Measurements from ENCODE around the gene SLAMF1.
"Not testable (repeated sequence)": the region's sequence is repeated elsewhere in the genome, so short reads cannot be mapped to it uniquely, and the experiment has no call there.

SLAMF1 gene

GRCh38 chr1:160665330-160666078 is 18.7 kb upstream of the SLAMF1 start:
- DNase-seq (ENCODE audit: low read depth in 2 of 2) = no peak

GRCh38 chr1:160664573-160665051 is 17.8 kb upstream of the SLAMF1 start:
- no peak for DNase-seq (ENCODE audit: low read depth in 2 of 2)

- DNase-seq (ENCODE audit: low read depth in 2 of 2) = no peak
These were observed 16.1 kb upstream of the SLAMF1 start for GRCh38 chr1:160662910-160663309.

GRCh38 chr1:160659566-160659965 is 12.7 kb upstream of the SLAMF1 start:
- no peak for DNase-seq (ENCODE audit: low read depth in 2 of 2)

DNA sequence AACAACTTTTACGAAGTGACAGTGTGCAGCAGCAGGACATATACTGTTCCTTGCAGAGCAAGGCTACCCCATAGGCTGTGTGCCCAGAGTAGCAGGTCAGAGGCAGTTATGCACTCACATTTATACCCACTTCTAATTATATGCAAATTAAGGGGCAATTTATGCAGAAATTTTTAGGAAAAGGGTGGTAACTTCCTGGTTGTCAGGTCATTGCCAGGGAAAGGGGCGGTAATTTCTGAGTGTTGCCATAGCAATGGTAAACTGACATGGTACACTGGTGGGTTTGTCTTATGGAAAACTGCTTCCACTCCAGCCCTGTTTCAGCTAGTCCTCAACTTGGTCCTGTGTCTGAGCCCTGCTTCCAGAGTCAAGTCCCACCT is 12.0 kb upstream of the SLAMF1 start:
- no peak for DNase-seq (ENCODE audit: low read depth in 2 of 2)

GRCh38 chr1:160658162-160658813 is 11.4 kb upstream of the SLAMF1 start:
- no peak for DNase-seq (ENCODE audit: low read depth in 2 of 2)

GRCh38 chr1:160657250-160657781 is 10.5 kb upstream of the SLAMF1 start:
- no peak for DNase-seq (ENCODE audit: low read depth in 2 of 2)

DNA sequence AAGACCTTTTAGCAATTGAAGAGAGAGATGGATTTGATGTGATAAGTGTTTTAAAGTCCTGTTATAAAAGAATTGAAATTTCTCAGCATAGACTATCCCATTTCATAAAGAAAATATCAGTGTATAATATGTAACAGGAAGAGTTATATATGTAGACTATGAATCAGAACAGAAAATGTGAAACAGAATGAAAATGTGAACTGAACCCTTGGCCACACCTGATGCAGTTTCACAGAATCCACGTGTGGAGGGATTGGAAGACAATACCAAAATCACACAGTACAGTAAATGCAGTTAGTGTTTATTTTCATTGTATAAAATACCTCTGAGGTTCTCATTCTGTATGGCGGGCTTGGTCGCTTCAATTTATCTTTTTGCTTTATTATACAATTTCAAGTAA is 9.9 kb upstream of the SLAMF1 start:
- no peak for DNase-seq (ENCODE audit: low read depth in 2 of 2)

DNA sequence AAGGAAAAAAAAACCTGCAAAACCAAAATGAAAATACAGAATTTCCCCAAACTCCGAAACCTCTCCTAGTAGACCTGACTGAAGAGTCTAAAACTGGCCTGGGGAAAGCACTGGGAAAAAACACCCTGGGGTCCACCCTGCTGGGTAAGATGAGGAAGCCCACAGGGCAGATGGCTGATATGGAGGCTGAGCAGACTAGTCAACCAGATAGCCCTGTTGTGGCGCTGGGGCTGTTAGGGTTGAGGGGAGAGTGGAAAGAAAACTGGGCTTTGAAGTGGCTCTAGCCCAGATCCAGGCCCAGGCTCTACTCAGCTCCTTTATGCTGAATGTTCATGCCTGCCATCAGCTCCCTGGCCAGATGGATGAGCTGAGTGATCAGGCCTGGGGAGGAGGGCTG is 6.8 kb upstream of the SLAMF1 start:
- DNase-seq (ENCODE audit: low read depth in 2 of 2) = no peak

DNA sequence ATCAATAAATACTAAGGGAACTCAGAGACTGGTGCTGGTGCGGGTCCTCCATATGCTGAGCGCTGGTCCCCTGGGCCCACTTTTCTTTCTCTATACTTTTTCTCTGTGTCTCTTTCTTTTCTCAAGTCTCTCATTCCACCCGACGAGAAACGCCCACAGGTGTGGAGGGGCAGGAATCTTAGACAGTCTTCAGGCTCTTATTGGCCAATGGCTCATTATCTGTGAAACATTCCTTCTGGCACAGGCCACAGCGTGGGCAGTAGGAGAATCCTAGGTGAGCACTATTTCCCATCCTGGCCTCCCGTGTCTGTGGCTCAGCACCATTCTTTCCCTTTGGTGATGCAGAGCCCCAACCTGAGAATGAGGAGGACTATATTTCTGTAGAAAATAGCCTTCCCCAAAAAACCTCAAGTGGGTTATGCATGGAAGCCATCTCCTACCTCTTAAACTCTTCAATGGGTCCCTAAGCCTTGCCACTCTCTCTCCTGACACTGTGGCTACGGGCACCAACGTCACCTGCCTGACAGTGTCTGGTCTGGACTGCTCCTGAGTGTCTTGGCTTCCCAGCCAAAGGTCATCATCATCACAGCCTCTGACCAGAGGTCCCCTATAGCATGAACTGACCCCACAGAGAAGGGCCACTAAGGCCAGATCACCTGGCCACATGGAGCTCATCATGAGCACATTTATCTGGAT is 6.2 kb upstream of the SLAMF1 start:
- DNase-seq (ENCODE audit: low read depth in 2 of 2) = no peak

DNA sequence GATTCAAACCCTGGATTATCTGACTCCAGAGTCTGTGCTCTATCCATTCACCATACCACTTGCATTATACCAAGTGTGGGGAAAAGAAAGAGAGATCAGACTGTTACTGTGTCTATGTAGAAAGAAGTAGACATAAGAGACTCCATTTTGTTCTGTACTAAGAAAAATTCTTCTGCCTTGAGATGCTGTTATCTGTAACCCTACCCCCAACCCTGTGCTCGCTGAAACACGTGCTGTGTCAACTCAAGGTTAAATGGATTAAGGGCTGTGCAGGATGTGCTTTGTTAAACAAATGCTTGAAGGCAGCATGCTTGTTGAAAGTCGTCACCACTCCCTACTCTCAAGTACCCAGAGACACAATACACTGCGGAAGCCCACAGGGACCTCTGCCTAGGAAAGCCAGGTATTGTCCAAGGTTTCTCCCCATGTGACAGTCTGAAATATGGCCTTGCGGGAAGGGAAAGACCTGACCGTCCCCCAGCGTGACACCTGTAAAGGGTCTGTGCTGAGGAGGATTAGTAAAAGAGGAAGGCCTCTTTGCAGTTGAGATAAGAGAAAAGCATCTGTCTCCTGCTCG is 5.3 kb upstream of the SLAMF1 start:
- DNase-seq (ENCODE audit: low read depth in 2 of 2) = not testable (repeated sequence)

GRCh38 chr1:160651433-160652064 is 4.7 kb upstream of the SLAMF1 start:
- DNase-seq (ENCODE audit: low read depth in 2 of 2) = no peak

DNA sequence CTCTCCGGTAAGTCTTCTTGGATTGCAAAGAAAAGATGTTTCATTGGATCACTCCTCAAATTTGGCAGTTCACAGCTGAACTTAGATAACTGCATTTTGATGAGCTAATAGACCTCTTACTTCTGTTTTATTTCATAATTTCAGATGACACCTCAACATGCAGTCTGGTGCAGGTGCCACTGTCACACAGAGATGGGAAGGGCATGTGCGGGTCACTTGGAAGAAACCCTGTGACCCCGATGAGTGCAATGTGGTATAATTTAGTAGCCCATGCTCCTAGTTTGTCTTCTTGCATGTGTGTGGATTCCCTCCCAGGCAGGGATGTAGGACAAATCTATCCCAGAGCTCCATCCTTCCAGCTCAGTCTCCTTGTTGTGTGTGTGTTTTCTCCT is 481 bp upstream of the SLAMF1 start:
- no peak for DNase-seq (ENCODE audit: low read depth in 2 of 2)

DNA sequence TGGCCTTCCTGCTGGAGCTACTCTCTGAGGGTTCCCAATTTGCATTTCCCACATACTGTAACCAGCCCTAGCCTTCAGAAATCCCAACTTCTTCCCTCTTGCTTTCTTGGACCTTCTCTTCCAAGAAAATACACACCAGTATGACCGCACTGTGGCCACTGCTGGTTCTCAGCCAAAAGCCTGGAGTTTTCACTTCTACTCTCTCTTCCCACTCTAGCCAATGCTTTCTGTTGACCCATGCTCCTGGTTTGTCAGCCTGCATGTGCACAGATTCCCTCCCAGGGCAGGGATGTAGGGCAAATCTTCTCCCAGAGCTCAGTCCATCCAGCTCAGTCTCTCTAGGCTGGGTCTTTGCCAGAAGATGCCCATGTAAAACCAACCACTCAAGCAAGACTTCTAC is 664 bp downstream of the SLAMF1 start:
- no peak for DNase-seq (ENCODE audit: low read depth in 2 of 2)

- DNase-seq (ENCODE audit: low read depth in 2 of 2) = no peak
These were observed 1.3 kb downstream of the SLAMF1 start for GRCh38 chr1:160645386-160646130.

DNA sequence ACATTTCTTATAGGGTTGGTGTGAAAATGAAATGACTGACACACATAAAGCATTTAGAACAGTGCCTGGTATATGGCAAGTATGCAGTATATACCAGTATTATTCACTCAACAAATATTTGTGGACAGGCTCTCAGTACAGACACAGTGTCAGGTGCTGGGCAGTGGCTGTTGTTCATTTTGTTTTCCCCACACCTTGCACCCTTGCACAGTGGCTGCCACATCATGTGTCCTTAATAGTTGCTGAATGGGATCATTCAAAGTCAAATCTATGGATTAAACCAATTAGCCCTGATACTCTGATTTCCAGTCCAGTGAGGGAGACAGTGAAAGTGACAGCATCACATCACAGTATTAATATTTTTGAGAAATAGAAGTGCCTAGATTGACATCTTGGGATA is 2.4 kb downstream of the SLAMF1 start:
- DNase-seq (ENCODE audit: low read depth in 2 of 2) = no peak

GRCh38 chr1:160643138-160643537 is 3.7 kb downstream of the SLAMF1 start:
- DNase-seq (ENCODE audit: low read depth in 2 of 2) = no peak

- no peak for DNase-seq (ENCODE audit: low read depth in 2 of 2)
These were observed 4.6 kb downstream of the SLAMF1 start for GRCh38 chr1:160642281-160642644.

- DNase-seq (ENCODE audit: low read depth in 2 of 2) = no peak
These were observed 5.2 kb downstream of the SLAMF1 start for GRCh38 chr1:160641323-160642280.

Measured in stimulated activated CD4-positive, alpha-beta T cell treated with anti-CD3 and anti-CD28 coated beads, Interleukin-12 subunit alpha, Interleukin-12 subunit beta, amount 100 ng/mL, for 24 hours (primary cell).